Mucosa of gallbladder (tissue), 1 donor: ENCODE measurements around the gene CDK6. TPM values are rescaled to one million over a fixed set of nuclear protein-coding genes. Genes with fewer than 3 reads are reported as not detected.

ENCODE experiments used
- DNase-seq: peaks from one replicate; pipeline ENCODE4 v3.0.0-alpha.2; 2020; ENCODE audit warnings: low spot score
- total RNA-seq: library from RNA; stranded (reverse); gene quantifications from one replicate; pipeline ENCODE4 v1.2.1, GENCODE V29; 2021
- donor health status: DM: no; HTN: no; CAD: no.

The CDK6 gene
- total RNA-seq, 1 donor from 2014 or later, result 23.6 TPM

DNA sequence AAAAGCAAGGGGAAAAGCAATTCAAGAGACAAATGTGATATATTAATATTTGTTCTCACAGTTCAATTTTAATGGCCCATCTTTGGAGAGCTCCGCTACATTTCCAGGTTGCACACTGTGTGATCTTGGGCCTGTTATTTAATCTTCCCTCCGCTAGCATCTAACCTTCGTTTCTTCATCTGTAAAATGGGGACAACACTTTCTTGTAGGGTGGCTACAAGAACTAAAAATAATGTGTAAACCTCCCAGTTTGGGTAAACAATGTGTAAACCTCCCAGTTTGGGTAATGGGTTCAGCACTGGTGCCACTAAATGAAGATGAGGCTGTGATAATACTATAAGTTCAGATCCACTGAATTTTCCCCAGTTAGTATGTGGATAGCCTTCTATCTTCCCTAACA, 99.5 kb downstream of the CDK6 start:
- no peak for DNase-seq

DNA sequence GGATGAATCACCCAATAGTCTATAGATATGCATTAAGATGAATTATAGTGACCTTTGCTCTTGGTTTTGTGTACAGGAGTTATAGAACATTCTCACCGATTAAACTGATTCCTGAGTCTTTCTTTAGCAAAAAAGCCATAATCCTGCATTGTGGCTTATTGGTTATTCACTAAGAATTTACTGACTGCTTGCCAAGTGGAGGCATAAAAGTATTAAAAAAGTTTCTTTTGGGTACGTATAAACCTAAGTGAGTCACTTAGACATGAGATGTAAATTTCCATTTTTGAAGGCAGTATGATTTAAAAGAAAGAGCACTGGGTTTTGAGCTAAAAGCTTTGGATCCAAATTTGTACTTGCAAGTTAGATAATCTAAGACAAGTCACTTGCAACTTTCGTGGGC, 100.7 kb downstream of the CDK6 start:
- DNase-seq, result no peak

DNA sequence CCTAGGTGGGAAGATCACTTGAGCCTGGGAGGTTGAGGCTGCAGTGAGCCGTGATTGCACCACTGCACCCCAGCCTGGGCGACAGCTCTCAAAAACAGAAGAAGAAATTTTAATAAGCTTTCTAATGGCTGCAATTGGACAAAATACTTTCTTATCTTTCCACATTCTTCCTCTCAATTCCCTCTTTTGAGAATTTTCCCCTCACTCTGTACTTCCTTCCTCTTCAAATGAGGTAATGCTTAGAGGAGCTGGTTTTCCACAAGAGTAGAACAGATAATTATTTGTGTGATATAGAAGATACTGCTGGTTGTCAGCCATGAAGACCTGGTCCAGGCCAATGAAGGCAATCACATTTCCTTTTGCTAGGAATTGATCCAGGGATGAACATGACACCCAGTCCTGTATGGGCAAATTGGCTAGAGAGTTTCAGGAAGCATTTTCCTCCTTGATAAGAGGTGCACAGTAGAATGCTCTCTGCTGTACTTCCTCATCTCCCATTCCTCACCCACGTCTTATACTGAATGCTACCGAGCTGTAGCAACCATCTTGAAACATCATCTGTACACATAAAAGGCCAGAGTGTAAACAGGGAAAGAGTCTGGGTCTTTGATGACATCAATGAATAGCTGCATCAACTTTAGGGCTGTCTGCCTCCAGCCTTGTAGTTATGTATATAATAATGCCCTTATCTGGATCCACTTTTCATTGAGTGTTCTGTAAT, 103.9 kb downstream of the CDK6 start:
- DNase-seq, result no peak

DNA sequence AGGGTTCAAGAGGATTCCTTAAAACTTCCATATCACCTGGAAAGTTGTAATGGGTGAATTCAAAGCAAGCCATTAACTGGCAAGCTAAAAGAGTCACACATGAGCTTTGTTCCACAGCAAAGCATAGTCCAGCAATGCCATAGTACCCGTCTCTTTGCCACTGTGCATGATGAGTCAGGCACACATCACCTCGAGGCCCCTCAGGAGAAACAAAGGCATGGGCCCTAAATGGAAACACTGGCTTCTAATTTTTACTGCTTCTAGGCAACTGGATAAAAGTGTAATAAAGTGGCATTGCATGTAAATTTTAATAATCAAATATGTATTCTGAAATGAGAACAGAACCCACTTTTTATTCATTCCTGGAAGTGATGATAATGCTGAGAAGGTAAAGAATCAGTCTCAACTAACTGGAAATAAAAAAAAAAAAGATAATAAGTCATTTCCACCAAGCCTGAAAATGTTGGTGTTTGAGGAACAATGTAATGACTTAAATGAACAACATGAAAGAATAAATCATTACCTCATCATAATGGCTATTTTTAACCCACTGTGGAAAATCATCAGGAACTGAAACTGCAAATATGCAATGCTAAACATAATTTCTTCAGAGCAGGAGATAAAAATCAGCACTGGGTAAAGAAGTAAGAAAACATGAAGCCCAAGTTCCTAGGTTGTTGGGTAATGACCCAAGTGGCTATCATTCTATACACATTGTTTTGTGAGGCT, 104.9 kb downstream of the CDK6 start:
- DNase-seq, result no peak

DNA sequence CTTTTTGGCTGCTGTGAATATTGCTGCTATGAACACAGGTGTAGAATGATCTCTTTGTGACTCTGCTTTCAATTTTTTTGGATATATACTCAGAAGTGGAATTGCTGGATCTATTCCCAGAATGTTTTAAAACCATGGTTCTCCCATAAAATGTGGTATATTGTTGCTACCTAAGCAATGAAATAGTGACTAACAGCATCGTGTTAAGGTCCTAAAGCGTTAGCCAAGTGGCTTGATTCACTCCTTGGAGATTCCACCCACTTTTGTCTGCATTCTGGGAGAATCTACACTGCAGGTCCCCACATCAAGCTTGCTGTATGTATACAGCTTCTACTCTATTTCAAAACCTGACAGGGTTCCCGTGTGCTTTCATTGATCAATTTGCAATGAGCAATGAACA, 105.6 kb downstream of the CDK6 start:
- no peak for DNase-seq

DNA sequence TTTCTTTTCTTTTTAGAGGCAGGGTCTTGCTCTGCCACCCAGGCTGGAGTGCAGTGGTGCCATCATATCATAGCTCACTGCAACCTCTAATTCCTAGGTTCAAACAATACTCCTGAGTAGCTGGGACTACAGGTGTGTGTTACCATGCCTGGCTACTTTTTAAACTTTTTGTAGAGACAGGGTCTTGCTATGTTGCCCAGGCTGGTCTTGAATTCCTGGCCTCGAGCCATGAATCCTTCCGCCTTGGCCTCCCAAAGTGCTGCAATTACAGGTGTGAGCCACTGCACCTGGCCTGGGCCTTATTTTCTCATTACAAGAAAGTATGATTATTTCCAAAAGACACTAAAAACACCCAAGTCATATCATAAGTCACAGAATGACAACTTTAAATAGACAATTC, 106.6 kb downstream of the CDK6 start:
- DNase-seq, result no peak

DNA sequence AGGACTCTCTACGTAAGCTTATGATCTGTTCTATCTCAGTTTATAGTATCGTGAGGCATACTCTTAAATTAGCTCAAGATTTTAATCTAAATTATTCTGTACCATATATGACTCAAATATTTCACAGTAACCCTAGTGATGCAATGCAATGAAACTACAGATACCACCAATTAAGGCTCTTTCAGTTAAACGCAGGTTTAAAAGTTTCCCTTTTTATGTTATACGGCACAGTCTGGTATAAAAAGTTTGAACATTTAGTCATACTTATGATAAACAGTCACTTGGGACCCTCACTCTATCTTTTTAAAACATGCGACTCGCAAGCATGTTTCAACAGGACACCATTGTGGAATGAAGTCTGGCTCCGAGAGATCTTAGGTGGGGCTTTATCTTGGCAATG, 107.2 kb downstream of the CDK6 start:
- no peak for DNase-seq

DNA sequence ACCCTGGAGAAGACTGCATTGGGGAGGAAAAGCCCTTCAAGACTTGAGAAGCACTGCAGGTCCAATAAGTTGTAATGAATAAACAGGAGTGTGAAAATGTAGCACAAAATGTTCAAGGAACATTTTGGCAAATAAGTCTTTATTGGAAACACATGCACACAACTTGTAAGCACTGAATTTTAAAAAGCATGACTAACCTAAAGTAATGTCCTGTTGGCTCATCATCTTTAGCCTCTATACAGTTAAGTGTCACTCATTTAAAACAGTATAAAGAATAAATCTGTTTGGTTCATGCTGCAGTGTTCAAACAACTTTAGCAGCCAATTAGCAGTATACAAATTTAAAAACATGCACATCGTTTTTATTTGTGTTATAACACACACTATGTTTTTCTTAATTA, 108.6 kb downstream of the CDK6 start:
- DNase-seq, result no peak

DNA sequence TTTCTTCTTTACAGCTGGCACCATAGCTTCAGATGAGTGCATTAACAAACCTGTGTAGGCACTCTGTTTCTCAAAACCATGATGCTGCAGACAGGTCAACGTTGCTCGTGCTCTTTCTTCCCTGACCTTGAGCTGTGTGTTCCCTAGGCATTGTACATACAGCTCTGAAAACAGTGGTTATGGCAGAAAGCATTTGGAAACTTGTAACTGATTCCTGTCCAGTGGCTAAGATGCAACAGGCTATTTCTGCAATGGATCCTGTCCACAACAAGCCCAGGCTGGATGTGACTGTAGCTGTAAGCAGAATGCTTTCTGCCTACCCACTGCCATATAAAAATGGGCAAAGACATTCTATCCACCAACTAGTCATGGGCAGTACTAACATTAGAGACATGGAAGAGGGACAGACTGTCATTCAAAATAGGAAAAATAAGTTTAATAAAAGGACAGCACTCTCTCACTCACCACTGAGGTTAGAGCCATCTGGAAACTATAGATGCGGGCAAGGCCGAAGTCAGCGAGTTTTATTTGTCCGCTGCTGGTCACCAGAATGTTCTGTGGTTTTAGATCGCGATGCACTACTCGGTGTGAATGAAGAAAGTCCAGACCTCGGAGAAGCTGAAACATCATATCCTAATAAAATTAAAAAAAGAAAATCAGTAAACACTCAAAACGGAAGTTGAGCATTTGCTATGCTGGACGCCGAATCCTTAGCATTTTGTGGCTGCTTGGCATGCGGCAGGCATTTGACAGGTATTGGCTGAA, 111.0 kb downstream of the CDK6 start:
- no peak for DNase-seq

DNA sequence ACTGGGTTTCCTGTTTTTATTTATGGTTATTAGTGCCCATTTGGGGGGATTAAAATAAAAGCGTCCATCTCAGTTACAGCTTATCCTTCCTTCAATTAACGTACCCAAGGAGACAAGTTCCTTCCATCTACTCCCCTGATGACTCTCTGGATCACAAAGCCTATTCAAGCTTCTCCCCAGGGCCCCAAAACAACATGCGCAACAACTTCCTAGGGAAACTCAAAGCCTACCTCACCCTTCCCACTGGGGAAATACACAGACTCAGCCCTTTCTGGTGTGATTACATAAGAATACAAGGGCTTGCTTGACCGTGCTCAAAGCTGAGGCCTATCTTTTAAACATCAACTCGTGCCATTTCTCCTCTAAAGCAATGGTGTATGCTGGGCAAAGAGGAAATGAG, 112.4 kb downstream of the CDK6 start:
- DNase-seq, result no peak

DNA sequence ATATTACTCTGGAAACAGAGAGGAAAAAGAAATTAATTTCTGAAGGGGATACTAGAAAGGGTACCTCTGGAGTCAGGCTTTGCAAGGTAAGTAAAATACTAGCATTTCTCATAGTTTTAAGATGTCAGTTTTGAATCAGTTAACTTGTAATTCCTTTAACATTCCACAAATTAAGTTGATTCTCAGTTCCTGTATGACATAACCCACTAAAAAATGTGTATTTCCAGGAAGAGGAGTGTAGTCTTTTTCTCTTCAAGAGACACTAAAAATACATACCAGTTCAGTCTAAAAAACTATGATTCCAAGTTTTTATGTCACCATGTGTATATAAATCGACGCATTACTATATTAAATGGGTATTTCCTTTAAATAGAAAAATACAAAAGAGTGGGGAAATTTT, 113.2 kb downstream of the CDK6 start:
- no peak for DNase-seq

DNA sequence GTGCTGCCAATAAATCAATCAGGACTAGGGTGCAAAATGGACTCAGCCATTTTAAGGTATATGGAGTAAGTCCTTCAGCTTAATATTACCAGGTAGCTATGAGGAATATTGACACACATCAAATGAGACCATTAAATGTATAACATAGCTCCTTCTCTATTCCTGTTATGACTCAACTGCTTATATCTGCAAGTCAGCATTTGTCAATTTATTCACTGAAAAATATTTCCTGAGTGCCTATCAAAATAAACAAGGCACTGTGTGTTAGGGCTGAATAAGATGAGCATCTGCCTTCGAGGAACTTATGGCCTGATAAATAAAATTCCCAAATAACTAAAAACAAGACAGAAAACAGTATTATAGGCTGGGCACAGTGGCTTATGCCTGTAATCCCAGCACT, 113.8 kb downstream of the CDK6 start:
- no peak for DNase-seq

DNA sequence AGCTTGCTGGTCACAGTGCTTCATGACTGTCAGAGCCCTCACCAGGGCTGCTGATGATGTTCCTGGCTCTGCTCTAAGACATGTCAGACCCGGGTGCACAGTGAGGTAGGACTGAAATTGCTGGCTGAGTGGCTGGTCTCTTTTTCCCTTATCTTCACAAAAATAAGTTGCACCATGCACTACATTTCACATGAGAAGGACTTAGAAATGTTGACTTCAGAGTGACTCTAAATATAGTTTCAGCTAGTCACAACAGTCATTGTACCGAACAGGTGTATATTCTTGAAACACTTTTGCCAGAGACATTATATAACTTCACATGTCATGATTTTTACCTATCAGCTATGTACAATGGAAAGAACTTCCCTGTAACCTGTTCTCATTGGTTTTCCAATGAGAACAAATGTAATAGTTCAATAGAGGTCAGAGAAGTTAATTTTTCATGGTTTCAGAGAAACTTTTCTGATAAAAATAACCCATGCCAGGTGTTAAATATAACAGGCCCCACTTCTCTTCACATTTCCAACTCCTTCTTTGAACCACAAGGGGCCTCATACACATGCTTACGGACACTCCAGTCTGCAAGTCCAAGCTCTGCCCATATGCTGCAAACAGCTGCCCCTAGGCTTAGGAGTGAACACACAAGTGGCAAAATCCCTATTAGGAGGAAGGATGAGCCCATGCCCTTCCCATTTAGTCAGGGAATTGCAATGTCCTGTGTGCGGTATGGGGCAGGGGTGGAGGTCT, 115.6 kb downstream of the CDK6 start:
- no peak for DNase-seq

DNA sequence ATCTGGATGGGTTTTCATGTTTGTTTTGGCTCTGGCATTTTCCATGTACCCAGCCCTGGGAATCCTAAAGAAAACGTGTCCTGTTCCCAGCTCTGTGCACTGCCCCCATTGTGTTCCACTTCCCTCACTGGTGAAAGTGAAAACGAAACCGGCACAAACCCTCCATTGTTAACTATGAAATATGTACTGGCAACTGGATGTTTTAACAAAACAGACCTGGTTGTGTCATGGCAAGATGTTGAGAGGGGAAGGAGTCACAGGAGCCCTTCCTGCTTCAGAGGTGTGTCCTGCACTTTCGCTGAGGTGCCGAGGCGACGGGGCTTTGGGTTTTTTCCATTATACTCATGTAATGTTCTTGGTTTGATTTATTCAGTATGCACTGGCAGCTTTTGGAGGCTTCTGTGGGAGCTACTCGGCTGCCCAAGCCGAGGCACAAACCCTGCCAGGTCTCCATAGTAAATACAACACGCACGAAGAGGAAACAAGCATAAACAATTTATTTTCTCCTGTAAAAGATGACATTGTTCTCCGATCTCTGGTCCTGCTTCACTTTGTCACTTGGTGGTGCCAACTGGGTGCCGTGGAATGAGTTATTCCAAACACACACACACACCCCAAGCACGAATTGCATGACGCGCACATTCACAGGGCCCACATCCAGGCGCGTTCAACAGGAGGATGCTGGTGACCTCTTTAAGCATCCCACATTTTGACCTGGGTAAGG, 118.2 kb downstream of the CDK6 start:
- DNase-seq, result peak; percentile 51

DNA sequence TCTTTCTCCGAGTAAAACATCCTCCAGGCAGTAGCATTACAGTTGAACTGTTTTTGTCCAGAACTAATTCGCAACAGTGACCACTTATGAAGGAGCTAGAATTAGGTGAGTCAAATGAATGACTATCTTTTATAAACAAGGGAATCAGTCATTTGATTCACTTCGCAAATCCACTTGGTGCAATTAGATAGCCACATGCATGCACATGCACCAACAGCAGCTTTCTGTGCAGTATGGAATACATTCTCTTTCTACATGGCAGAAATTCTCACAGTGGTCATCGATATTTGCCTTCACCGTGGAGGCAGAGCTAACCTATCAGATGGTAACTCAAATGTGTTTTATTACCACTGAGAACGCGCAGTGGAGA, 118.8 kb downstream of the CDK6 start:
- DNase-seq, result no peak

DNA sequence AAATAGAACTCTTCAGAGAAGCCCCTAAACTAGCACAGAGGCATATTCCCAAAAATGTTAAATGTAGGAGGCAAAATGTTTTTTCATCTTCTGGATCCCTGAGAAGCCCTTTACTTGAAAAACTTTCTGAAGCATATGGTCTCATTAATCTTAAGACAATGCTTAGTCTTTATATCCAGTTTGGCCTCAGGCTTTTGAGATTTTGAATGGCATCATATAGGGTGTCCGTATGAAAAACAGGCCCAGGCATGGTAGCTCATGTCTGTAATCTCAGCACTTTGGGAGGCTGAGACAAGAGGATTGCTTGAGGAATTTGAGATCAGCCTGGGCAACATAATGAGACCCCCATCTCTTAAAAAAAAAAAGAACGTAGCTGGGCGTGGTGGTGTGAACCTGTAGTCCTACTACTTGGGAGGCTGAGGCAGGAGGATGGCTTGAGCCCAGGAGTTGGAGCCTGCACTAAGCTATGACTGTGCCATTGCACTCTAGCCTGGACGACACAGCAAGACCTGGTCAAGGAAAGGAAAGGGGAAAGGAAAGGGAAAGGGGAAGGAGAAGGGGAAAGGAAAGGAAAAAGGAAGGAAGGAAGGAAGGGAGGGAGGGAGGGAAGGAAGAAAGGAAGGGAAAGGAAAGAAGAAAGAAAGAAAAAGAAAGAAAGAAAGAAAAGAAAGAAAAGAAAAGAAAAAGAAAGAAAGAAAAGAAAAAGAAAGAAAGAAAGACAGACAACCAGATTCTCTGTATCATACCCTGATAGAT, 119.4 kb downstream of the CDK6 start:
- no peak for DNase-seq

DNA sequence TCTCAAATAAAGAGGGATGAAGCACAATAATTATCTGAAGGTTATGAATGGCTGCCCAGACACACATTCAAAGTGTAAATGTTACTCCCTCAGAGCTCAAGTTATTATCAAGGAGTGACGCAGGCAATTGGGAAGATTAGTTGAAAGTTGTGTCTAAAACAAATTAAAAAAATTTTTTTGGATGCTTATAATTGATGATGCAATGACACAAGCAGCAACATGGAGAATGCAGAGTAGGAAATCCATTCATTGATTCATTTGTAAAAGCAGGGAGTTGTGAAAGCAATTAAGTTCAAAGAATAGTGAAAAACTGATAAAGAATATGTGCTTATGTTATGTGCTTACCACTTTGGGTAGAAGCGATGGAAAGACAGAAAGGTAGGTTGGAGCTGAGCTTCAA, 120.4 kb downstream of the CDK6 start:
- no peak for DNase-seq

DNA sequence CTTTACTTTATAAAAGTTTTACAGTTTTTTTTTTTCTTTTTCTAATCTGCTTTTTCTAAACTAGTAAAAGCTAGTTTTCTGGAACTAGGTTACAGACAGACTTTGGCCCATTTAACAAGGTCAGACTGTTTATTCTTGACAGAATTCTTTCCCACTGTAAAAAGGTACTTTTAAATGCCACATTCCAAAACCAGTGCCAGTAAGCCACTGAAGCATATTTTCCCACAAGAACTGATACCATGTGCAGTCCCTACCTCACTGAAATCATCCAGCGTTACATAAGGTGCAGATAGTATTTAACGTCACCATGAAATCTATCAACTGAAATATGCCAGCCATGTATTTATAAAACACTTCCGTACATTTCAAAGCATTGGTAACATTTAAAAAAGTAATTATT, 121.6 kb downstream of the CDK6 start:
- DNase-seq, result no peak

DNA sequence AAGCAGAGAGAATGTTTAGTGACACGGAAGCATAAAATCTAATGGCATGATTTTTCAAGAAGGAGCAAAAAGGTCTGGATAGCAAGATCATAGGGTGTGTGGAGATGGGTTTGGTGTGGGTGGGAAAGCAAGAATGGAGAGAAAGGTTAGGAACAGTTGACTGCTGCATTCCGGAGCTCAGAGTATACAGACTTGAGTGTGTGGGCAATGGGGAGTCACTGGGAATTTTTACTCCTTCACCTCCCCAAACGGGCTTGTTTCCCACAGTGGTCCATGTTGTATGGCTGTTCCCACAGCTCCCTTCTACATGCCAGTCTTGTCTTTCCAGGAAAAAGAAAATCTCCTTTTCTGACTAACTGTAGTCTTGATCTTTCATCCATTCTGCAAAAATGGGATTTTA, 122.1 kb downstream of the CDK6 start:
- no peak for DNase-seq

DNA sequence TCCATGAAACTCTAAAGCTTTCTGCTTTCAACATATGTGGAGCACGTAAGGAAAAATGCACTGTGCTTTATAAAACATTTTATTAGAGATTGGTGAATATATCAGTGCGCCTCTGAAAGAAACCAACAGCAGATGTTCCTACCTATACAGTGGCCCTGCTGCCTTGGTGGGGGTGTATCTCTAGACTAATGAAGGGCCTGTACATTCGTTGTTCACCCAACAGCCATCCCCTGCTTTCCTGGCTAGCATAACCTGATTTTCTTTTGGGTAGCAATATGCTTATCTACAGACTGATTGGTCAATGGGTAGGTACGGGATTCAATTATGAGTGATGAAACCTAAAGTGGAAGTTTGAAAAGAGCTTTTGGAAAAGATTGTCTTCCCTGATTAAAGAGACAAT, 126.5 kb downstream of the CDK6 start:
- DNase-seq, result no peak

DNA sequence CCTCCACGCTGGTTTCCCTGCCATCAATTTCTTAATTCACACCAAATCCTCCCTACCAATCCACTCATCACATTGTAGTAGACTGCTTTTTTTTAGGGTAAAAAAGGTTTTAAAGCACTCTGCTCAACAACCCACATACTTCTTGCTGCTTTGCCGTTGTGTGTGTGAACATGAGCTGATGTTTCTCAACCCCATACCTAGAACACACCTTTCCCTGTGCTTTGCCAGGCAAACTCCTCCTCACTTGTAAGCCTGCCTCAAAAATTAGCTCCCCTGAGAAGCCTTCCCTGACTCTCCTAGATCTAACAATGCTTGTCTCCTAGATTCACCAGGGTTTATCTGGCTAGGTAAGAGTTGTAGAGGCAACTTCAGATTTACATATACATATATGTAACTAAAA, 127.2 kb downstream of the CDK6 start:
- DNase-seq, result no peak
